NCI-H146 treated with DMSO at 0.1 percent for 48 hours (cell line): ENCODE results near the gene CLP1.
"Not testable (repeated sequence)": the region's sequence is repeated elsewhere in the genome, so short reads cannot be mapped to it uniquely, and the experiment has no call there.

Source experiments
- DNase-seq: peaks from one replicate; lab custom pipeline; 2025; ENCODE audit not compliant: unreplicated experiment; lab: John Stamatoyannopoulos, UW

The CLP1 gene

GRCh38 chr11:57640068-57640800 lies 17.3 kb upstream of the CLP1 start:
- no peak for DNase-seq

GRCh38 chr11:57641011-57641807 lies 16.4 kb upstream of the CLP1 start:
- DNase-seq, result no peak

- DNase-seq, result no peak
These were observed 13.8 kb upstream of the CLP1 start for GRCh38 chr11:57643802-57644201.

- no peak for DNase-seq
These were observed 12.5 kb upstream of the CLP1 start for GRCh38 chr11:57644748-57645688.

- no peak for DNase-seq
These were observed 11.9 kb upstream of the CLP1 start for GRCh38 chr11:57645689-57646085.

GRCh38 chr11:57646194-57646798 lies 11.3 kb upstream of the CLP1 start:
- DNase-seq, result no peak

GRCh38 chr11:57646799-57647303 lies 10.7 kb upstream of the CLP1 start:
- no peak for DNase-seq

GRCh38 chr11:57647372-57647771 lies 10.2 kb upstream of the CLP1 start:
- no peak for DNase-seq

GRCh38 chr11:57647960-57648800 lies 9.4 kb upstream of the CLP1 start:
- no peak for DNase-seq

- DNase-seq, result no peak
These were observed 8.5 kb upstream of the CLP1 start for GRCh38 chr11:57648801-57649735.

- DNase-seq, result no peak
These were observed 7.5 kb upstream of the CLP1 start, which contains the start of gene YPEL4 for GRCh38 chr11:57649826-57650738. Gene YPEL4 (minus strand): TSS chr11:57649912. CDS start chr11:57647107, 2,805 bp downstream.

- no peak for DNase-seq
These were observed 6.8 kb upstream of the CLP1 start for GRCh38 chr11:57650739-57651090.

GRCh38 chr11:57651408-57651807 lies 6.2 kb upstream of the CLP1 start:
- no peak for DNase-seq

- DNase-seq, result not testable (repeated sequence)
These were observed 5.3 kb upstream of the CLP1 start for GRCh38 chr11:57652230-57652629.

- DNase-seq, result no peak
These were observed 4.9 kb upstream of the CLP1 start for GRCh38 chr11:57652662-57653061.

- DNase-seq, result no peak
These were observed 4.4 kb upstream of the CLP1 start for GRCh38 chr11:57653163-57653562.

GRCh38 chr11:57656885-57657193 lies 723 bp upstream of the CLP1 start:
- DNase-seq, result no peak

GRCh38 chr11:57658023-57658361 lies 430 bp downstream of the CLP1 start:
- no peak for DNase-seq
